Psoas muscle (tissue), 8 donors: ENCODE results near the gene GORASP2. TPM values are rescaled to one million over a fixed set of nuclear protein-coding genes. Genes with fewer than 3 reads are reported as not detected.

ENCODE experiments used
- ATAC-seq, 4 donors: fragments of 200-7000 bp; cut with Tn5 transposase; one replicate each; pipeline ENCODE4 v1.9.1; 2020; ENCODE audit warnings: moderate library complexity in 3 of 4, mild to moderate bottlenecking in 2 of 4
- DNase-seq, 2 donors: peaks; one replicate each; pipeline ENCODE4 v3.0.0-alpha.2; 2020
- H3K27ac ChIP-seq: fragments of 200-600 bp; one replicate; pipeline ENCODE4 v1.8.0; 2022
- H3K27me3 ChIP-seq, 3 donors: fragments of 200-600 bp in 1 of 3; one replicate each; pipeline versions ENCODE4 v1.6.1 to v1.8.0; 2013 to 2022; ENCODE audit warnings: low read length in 2 of 3, mild to moderate bottlenecking in 2 of 3, moderate library complexity in 1 of 3; ENCODE audit not compliant: insufficient read depth in 3 of 3
- H3K36me3 ChIP-seq, 2 donors: fragments of 200-600 bp in 1 of 2; one replicate each; pipeline versions ENCODE4 v1.6.1 to v1.8.0; 2013 to 2022; ENCODE audit warnings: low read depth in 1 of 2, mild to moderate bottlenecking in 1 of 2, moderate library complexity in 1 of 2; ENCODE audit not compliant: insufficient read depth in 1 of 2
- H3K4me1 ChIP-seq: fragments of 200-600 bp; one replicate; pipeline ENCODE4 v1.8.0; 2022
- H3K4me3 ChIP-seq: fragments of 200-600 bp; one replicate; pipeline ENCODE4 v1.8.0; 2022; ENCODE audit warnings: mild to moderate bottlenecking
- H3K9me3 ChIP-seq: fragments of 200-600 bp; one replicate; pipeline ENCODE4 v1.8.0; 2022
- WGBS, 3 donors: extraction: QIAGEN DNeasy Blood & Tissue Kit; methylation state at CpG; one replicate each; pipeline versions ENCODE4 v1.1.6 to v1.1.7; 2013; 5-methylcytosine and 5-hydroxymethylcytosine counted together
- intact Hi-C, 2 donors: fragments of 100-400 bp; cut with DNase I; formaldehyde crosslinking; loops; one replicate each; pipeline versions ENCODE4 v1.11.0 to v1.14.2; 2022
- polyA plus RNA-seq, 3 donors: library from polyadenylated mRNA; stranded (reverse); fragments of 200-250 nt; gene quantifications; one replicate each; pipeline ENCODE4 v1.2.3, GENCODE V29; 2013
- total RNA-seq, 4 donors: library from RNA; stranded (reverse); fragmentation: NEBNext Ultra II Directional in 2 of 4; extraction: Animal tissue kit (Norgen Biotek cat#: 25700) in 2 of 4; gene quantifications; one replicate each; pipeline versions ENCODE4 v1.2.1 to v1.2.4, GENCODE V29; 2021 to 2023
- TF ChIP-seq, protein P1 (sequence below): fragments of 200-600 bp; IDR thresholded peaks from one replicate; pipeline ENCODE4 v1.8.0; 2022; ENCODE audit warnings: antibody characterized with exemption
- donor health status: healthy with polysubstance abuse.
- donor health status: DM: no; HTN: no; CAD: no; lungs with moderate emphysema.
- donor health status: Bipolar disorder and iron deficiency.
- donor health status: healthy.
- donor health status: DM: yes; HTN: yes; CAD: no.
- donor health status: DM: no; HTN: no; CAD: no.
- donor health status: DM: no; HTN: no; CAD: no.
- donor health status: DM: yes; HTN: yes; CAD: no.

The GORASP2 gene
- total and polyA plus RNA-seq, 7 donors = 37.8 to 76.9 (median 51.8) TPM

DNA sequence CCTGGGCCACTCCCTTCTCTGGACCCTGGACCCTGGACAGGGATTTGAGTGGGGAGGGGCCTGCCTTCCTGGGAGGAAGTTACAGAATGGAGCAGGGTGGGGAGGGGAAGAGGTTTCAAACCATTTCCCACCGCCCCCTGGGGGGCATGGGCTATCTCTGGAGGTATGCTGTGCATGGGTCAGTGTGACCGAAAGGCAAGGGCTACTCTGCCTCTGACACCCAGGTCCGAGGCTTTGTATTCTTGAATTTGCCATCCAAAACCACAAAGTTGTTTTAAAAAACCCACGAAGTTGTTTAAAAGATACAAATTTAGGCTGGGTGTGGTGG lies 46.9 kb downstream of the GORASP2 start:
- no peak for ATAC-seq
- DNase-seq = no peak
- no peaks in the 10 kb centered on the region for H3K36me3 ChIP-seq
- no peak overlapping the region for H3K4me3 ChIP-seq
- H3K27ac ChIP-seq = no peak overlapping the region
- H3K4me1 ChIP-seq = no peaks in the 10 kb centered on the region
- no peaks in the 10 kb centered on the region for H3K27me3 ChIP-seq
- WGBS, 3 donors = 88 to 95% (median 93%) methylated on average over 4 of the region's 4 CpGs
- TF ChIP-seq, protein P1, sequence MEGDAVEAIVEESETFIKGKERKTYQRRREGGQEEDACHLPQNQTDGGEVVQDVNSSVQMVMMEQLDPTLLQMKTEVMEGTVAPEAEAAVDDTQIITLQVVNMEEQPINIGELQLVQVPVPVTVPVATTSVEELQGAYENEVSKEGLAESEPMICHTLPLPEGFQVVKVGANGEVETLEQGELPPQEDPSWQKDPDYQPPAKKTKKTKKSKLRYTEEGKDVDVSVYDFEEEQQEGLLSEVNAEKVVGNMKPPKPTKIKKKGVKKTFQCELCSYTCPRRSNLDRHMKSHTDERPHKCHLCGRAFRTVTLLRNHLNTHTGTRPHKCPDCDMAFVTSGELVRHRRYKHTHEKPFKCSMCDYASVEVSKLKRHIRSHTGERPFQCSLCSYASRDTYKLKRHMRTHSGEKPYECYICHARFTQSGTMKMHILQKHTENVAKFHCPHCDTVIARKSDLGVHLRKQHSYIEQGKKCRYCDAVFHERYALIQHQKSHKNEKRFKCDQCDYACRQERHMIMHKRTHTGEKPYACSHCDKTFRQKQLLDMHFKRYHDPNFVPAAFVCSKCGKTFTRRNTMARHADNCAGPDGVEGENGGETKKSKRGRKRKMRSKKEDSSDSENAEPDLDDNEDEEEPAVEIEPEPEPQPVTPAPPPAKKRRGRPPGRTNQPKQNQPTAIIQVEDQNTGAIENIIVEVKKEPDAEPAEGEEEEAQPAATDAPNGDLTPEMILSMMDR = no peak
- no peaks in the 10 kb centered on the region for H3K9me3 ChIP-seq
- intact Hi-C loops = no loop called here

DNA sequence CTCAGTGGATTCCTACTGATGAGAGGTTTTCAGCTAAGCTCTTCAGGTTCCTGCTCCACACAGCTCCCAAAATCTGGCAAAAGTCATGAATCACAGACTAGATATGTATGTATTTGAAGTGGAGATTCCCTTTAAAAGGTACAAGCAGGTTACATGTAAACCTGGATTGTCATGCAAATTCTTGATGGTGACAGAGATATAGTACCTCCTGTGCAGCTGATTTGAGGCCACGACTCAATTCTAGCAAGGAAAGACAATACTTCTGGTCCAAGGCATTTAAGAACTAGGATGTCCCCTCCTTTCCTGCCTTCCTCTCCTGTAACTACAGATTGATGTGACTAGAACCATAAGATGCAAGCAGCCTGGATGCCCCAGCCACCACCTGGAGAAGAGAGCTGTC lies 55.0 kb downstream of the GORASP2 start:
- WGBS, 3 donors = 29 to 56% (median 42%) methylated on average over 1 of the region's 1 CpG
- Histone ChIP-seq H3K27ac (no peak overlapping the region), H3K4me1 (no peaks in the 10 kb centered on the region), H3K4me3 (no peak overlapping the region), H3K9me3 (no peaks in the 10 kb centered on the region), H3K36me3 (peaks cover 0 to 3% of the 10 kb centered on the region in 2 donors), H3K27me3 (no peaks in the 10 kb centered on the region)
- intact Hi-C loops = no loop called here
- TF ChIP-seq, protein P1 = no peak
- no peak for ATAC-seq
- DNase-seq = no peak

DNA sequence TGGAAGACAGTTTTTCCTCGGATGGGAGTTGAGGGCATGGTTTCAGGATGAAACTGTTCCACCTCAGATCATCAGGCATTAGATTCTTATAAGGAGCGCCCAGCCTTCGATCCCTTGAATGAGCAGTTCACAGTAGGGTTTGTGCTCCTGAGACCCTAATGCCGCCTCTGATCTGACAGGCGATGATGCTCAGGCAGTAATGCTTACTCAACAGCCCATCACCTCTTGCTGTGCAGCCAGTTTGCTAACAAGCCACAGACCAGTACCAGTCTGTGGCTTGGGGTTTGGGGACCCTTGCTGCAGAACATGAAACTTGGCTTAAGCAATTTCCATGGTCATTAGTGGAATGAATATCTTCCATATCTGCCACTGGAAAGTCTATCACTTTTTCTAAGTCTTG lies 56.4 kb downstream of the GORASP2 start:
- ATAC-seq = no peak
- WGBS, 3 donors = 86 to 89% (median 89%) methylated on average over 5 of the region's 5 CpGs
- TF ChIP-seq, protein P1 = no peak

DNA sequence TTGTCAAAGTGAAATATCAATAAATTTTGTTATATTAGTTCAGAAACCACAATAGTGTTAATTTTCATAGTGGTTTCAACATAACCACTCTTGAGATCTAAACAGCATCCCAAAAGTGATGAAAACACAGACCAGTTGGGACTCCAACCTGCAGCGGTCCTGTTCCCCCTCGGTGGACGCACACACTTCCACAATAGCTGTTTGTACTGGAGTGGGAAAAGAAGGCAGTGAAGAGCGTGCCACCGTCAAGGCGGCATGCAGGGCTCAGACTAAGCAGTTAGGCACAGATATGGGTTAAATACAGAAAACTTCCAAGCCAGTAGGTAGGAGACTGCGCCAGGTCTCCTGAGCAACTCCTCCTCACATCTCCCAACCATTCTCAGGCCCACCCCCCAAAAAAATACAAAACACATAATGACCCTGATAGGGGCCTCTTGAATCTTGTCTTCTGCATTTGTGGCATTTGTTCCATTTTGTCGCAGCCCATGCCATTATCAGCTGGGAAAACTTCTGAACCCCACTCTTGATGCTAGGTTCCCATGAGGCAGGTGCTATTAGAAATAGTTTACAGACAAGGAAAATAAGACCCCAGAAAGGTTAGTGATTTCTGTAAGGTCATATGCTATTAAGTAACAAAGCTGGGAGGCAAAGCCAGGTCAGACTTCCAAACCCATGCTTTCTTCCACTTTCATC lies 57.7 kb downstream of the GORASP2 start:
- Histone ChIP-seq H3K4me1 (no peaks in the 10 kb centered on the region), H3K36me3 (peaks cover 3 to 15% of the 10 kb centered on the region in 2 donors), H3K4me3 (no peak overlapping the region), H3K27me3 (no peaks in the 10 kb centered on the region), H3K9me3 (no peaks in the 10 kb centered on the region), H3K27ac (no peak overlapping the region)
- TF ChIP-seq, protein P1 = no peak
- WGBS, 3 donors = 94 to 95% (median 94%) methylated on average over 8 of the region's 8 CpGs
- intact Hi-C loops = no loop called here
- ATAC-seq (no peak), DNase-seq (no peak)

More for the DNA sequence above, 56.4 kb downstream of the GORASP2 start:
- Histone ChIP-seq H3K27ac (no peak overlapping the region), H3K36me3 (peaks cover 0 to 9% of the 10 kb centered on the region in 2 donors), H3K27me3 (no peaks in the 10 kb centered on the region), H3K9me3 (no peaks in the 10 kb centered on the region), H3K4me1 (no peaks in the 10 kb centered on the region), H3K4me3 (no peak overlapping the region)
- DNase-seq = no peak
- intact Hi-C loops = no loop called here
